Sigmoid colon (tissue), 7 donors: ENCODE results near the gene IL7R. TPM values are rescaled to one million over a fixed set of nuclear protein-coding genes. Genes with fewer than 3 reads are reported as not detected.

Source experiments
- DNase-seq: peaks from one replicate; pipeline ENCODE4 v3.0.0-alpha.2; 2019
- H3K27ac ChIP-seq, 4 donors: fragments of 200-600 bp; sonication (generic); one replicate each; pipeline ENCODE4 v1.5.1; 2016 to 2019; ENCODE audit warnings: mild to moderate bottlenecking in 1 of 4
- H3K27me3 ChIP-seq, 3 donors: fragments of 200-600 bp; sonication (generic); one replicate each; pipeline ENCODE4 v1.5.1; 2019; ENCODE audit warnings: mild to moderate bottlenecking in 1 of 3
- H3K36me3 ChIP-seq, 4 donors: fragments of 200-600 bp; sonication (generic); one replicate each; pipeline ENCODE4 v1.5.1; 2016 to 2019
- H3K4me1 ChIP-seq, 4 donors: fragments of 200-600 bp; sonication (generic); one replicate each; pipeline ENCODE4 v1.5.1; 2017 to 2019
- H3K4me3 ChIP-seq, 4 donors: fragments of 200-600 bp; sonication (generic); one replicate each; pipeline ENCODE4 v1.5.1; 2017 to 2019; ENCODE audit warnings: mild to moderate bottlenecking in 2 of 4, moderate library complexity in 1 of 4
- H3K9me3 ChIP-seq, 4 donors: fragments of 200-600 bp in 3 of 4; sonication (generic) in 3 of 4; one replicate each; pipeline versions ENCODE4 v1.5.1 to v1.6.1; 2013 to 2019
- CTCF ChIP-seq, 4 experiments: fragments of 450-650 bp in 3 of 4; fragments of 200-600 bp in 1 of 4; IDR thresholded peaks; one replicate each; pipeline ENCODE4 v1.5.1; 2016 to 2019; ENCODE audit warnings: antibody characterized with exemption in 4 of 4, mild to moderate bottlenecking in 3 of 4, moderate library complexity in 2 of 4
- EP300 ChIP-seq, 4 donors: sonication (generic); formaldehyde crosslinking; IDR thresholded peaks; one replicate each; pipeline ENCODE4 v1.6.1; 2017; ENCODE audit warnings: antibody characterized with exemption in 4 of 4
- POLR2A ChIP-seq, 2 donors: fragments of 450-650 bp; IDR thresholded peaks; one replicate each; pipeline ENCODE4 v1.6.1; 2016; ENCODE audit warnings: antibody characterized with exemption in 2 of 2, mild to moderate bottlenecking in 2 of 2, moderate library complexity in 2 of 2
- POLR2AphosphoS5 ChIP-seq, 4 donors: sonication (generic); formaldehyde crosslinking; IDR thresholded peaks; one replicate each; pipeline ENCODE4 v1.6.1; 2017; ENCODE audit warnings: antibody characterized with exemption in 4 of 4
- WGBS, 2 donors: extraction: QIAGEN DNeasy Blood & Tissue Kit; methylation state at CpG; one replicate each; pipeline ENCODE4 v1.1.7; 2013; 5-methylcytosine and 5-hydroxymethylcytosine counted together
- intact Hi-C: fragments of 100-400 bp; cut with DNase I; formaldehyde crosslinking; loops from one replicate; pipeline ENCODE4 v1.15.1; 2023
- polyA plus RNA-seq, 3 donors: library from polyadenylated mRNA; stranded (reverse); fragments of 200-250 nt; gene quantifications; one replicate each; pipeline ENCODE4 v1.2.3, GENCODE V29; 2013
- total RNA-seq, 4 donors: library from RNA; depleted of rRNA; stranded (reverse); fragments of >200 nt; gene quantifications; one replicate each; pipeline ENCODE4 v1.1.0, GENCODE V29; 2016
- donor health status: healthy with polysubstance abuse.
- donor health status: Bipolar disorder and iron deficiency.
- donor health status: healthy.

IL7R gene
- total RNA-seq = 1 to 10 TPM; 2.1 to 4.7 (median 3.9) TPM
- 10 to 100 TPM in 1 of 3 donors, 1 to 10 TPM in 2; 1.4 to 65.8 (median 1.8) TPM for polyA plus RNA-seq

GRCh38 chr5:35856765-35857351, at the start of gene IL7R:
IL7R (plus strand) TSS chr5:35856891; CDS start chr5:35856978, 87 bp downstream.
- Histone ChIP-seq H3K36me3 (no peaks in the 10 kb centered on the region), H3K4me1 (no peaks in the 10 kb centered on the region), H3K4me3 (no peak within 1 kb of the TSS), H3K27me3 (no peaks in the 10 kb centered on the region), H3K9me3 (no peaks in the 10 kb centered on the region), H3K27ac (no peak within 1 kb of the TSS)
- no peak for DNase-seq
- intact Hi-C loops = no loop called here
- WGBS, 2 donors = 34 to 41% methylated on average over 1 of the region's 1 CpG
- TF ChIP-seq EP300 (IDR thresholded peaks at IDR 0.05) (no peak), POLR2AphosphoS5 (IDR thresholded peaks at IDR 0.05) (no peak), POLR2A (IDR thresholded peaks at IDR 0.05) (no peak), CTCF (IDR thresholded peaks at IDR 0.05) (no peak)

- TF ChIP-seq POLR2AphosphoS5 (IDR thresholded peaks at IDR 0.05) (no peak), EP300 (IDR thresholded peaks at IDR 0.05) (no peak), CTCF (IDR thresholded peaks at IDR 0.05) (no peak), POLR2A (IDR thresholded peaks at IDR 0.05) (no peak)
- H3K4me3 ChIP-seq = no peak overlapping the region
- no peak overlapping the region for H3K27ac ChIP-seq
- H3K4me1 ChIP-seq = no peaks in the 10 kb centered on the region
- no peaks in the 10 kb centered on the region for H3K9me3 ChIP-seq
- H3K27me3 ChIP-seq = no peaks in the 10 kb centered on the region
- no peaks in the 10 kb centered on the region for H3K36me3 ChIP-seq
- DNase-seq = no peak
- intact Hi-C loops = no loop called here
Measured at GRCh38 chr5:35810601-35811000, 46.1 kb upstream of the IL7R start.

- H3K9me3 ChIP-seq = no peaks in the 10 kb centered on the region
- intact Hi-C loops = no loop called here
- no peak overlapping the region for H3K4me3 ChIP-seq
- H3K27ac ChIP-seq = no peak overlapping the region
- WGBS, 2 donors = 62 to 70% methylated on average over 3 of the region's 3 CpGs
- no peaks in the 10 kb centered on the region for H3K36me3 ChIP-seq
- TF ChIP-seq POLR2A (IDR thresholded peaks at IDR 0.05) (no peak), POLR2AphosphoS5 (IDR thresholded peaks at IDR 0.05) (no peak), EP300 (IDR thresholded peaks at IDR 0.05) (no peak), CTCF (IDR thresholded peaks at IDR 0.05) (no peak)
- DNase-seq = no peak
- no peaks in the 10 kb centered on the region for H3K4me1 ChIP-seq
- H3K27me3 ChIP-seq = no peaks in the 10 kb centered on the region
Measured at GRCh38 chr5:35811108-35811741, 45.5 kb upstream of the IL7R start.

- Histone ChIP-seq H3K36me3 (no peaks in the 10 kb centered on the region), H3K9me3 (no peaks in the 10 kb centered on the region), H3K4me1 (no peaks in the 10 kb centered on the region), H3K27ac (no peak overlapping the region), H3K27me3 (no peaks in the 10 kb centered on the region), H3K4me3 (no peak overlapping the region)
- TF ChIP-seq CTCF (IDR thresholded peaks at IDR 0.05) = no peak
- no peak for TF ChIP-seq POLR2AphosphoS5 (IDR thresholded peaks at IDR 0.05)
- TF ChIP-seq EP300 (IDR thresholded peaks at IDR 0.05) = no peak
- TF ChIP-seq POLR2A (IDR thresholded peaks at IDR 0.05) = no peak
- DNase-seq = no peak
- intact Hi-C loops = no loop called here
- 80 to 85% methylated on average over 1 of the region's 1 CpG for WGBS, 2 donors
Measured at GRCh38 chr5:35813521-35813920, 43.2 kb upstream of the IL7R start.
